ENCODE data around the gene DNER. TPM values are rescaled to one million over a fixed set of nuclear protein-coding genes. Genes with fewer than 3 reads are reported as not detected.

Gene DNER
- total and polyA plus RNA-seq, 2 experiments from 2014 or later = not detected

DNA sequence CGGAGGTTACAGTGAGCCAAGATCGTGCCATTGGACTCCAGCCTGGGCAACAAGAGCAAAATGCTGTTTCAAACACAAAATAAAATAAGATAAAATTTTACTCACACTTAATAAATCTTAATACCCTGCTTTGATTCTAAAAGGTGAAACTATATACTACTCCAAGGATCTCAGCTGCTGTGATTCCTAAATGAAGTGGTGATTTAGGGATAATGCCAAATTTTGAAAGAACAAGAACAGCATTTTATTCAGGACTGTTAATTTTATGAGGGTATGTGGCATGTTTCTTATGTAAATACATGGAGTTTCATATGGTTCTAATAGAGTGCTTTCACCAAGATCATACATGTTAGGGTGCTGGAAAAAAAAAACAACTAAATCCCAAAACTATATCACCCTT is 243.6 kb downstream of the DNER start:
- no peaks in the 10 kb centered on the region for H3K36me3 ChIP-seq
- H3K27ac ChIP-seq = no peak overlapping the region
- no peaks in the 10 kb centered on the region for H3K27me3 ChIP-seq
- DNase-seq (ENCODE audit: low read depth in 1 of 2, low spot score in 1 of 2) = no peak
- H3K4me3 ChIP-seq = no peak overlapping the region
- no peaks in the 10 kb centered on the region for H3K4me1 ChIP-seq (ENCODE audit: low read depth)
- TF ChIP-seq, protein P1, sequence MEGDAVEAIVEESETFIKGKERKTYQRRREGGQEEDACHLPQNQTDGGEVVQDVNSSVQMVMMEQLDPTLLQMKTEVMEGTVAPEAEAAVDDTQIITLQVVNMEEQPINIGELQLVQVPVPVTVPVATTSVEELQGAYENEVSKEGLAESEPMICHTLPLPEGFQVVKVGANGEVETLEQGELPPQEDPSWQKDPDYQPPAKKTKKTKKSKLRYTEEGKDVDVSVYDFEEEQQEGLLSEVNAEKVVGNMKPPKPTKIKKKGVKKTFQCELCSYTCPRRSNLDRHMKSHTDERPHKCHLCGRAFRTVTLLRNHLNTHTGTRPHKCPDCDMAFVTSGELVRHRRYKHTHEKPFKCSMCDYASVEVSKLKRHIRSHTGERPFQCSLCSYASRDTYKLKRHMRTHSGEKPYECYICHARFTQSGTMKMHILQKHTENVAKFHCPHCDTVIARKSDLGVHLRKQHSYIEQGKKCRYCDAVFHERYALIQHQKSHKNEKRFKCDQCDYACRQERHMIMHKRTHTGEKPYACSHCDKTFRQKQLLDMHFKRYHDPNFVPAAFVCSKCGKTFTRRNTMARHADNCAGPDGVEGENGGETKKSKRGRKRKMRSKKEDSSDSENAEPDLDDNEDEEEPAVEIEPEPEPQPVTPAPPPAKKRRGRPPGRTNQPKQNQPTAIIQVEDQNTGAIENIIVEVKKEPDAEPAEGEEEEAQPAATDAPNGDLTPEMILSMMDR (IDR thresholded peaks at IDR 0.05; ENCODE audit: low read depth, low read length) = no peak
- H3K9me3 ChIP-seq (ENCODE audit: low read depth) = no peaks in the 10 kb centered on the region

DNA sequence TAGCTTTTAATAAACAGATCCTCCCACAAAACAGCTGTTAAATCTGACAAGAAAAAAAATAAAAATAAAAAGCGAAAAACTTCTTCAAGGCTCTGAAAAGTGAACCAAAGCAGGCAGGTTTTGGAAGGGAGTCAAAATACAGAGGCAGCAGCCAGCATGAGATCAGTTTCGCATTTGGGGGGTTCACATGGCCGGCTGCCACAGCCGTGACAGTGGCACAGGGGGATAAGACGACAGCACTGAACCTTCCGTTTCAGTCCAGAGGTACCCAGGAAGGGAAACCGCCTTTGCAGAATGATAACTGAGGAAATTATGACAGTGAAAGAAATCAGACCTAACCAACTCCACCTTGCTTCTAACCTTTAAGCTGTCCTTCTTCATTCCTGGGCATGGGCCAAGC is 246.6 kb downstream of the DNER start:
- no peak overlapping the region for H3K27ac ChIP-seq
- TF ChIP-seq, protein P1 (IDR thresholded peaks at IDR 0.05; ENCODE audit: low read depth, low read length) = no peak
- no peak for DNase-seq (ENCODE audit: low read depth in 1 of 2, low spot score in 1 of 2)
- H3K4me3 ChIP-seq = no peak overlapping the region
- no peaks in the 10 kb centered on the region for H3K4me1 ChIP-seq (ENCODE audit: low read depth)
- H3K36me3 ChIP-seq = no peaks in the 10 kb centered on the region
- no peaks in the 10 kb centered on the region for H3K9me3 ChIP-seq (ENCODE audit: low read depth)
- H3K27me3 ChIP-seq = no peaks in the 10 kb centered on the region

DNA sequence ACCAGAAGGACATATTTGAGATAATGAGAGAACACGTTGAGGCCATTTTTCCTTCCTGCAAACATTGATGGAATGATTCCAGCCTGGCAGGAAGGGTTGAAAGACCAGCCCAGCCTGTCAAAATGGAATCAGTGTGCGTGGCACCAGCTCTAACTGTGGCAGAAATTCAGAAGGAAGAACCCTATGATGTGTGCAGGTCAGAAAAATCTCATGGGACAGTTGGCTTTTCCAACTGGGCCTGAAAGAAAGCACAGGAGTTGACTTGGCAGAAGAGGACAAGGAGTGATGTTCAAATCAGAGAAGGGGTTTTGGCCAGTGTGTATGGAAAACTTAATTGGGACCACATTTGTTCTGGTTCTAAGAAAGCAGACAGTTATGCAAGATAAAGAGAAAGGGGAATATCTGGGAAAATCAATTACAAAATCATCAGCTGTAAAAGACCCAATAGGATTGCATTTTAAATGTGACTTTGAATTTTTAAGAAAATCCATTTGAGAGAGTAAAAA is 250.5 kb downstream of the DNER start:
- TF ChIP-seq, protein P1 (IDR thresholded peaks at IDR 0.05; ENCODE audit: low read depth, low read length) = no peak
- H3K4me1 ChIP-seq (ENCODE audit: low read depth) = no peaks in the 10 kb centered on the region
- H3K36me3 ChIP-seq = no peaks in the 10 kb centered on the region
- no peak overlapping the region for H3K4me3 ChIP-seq
- no peak for DNase-seq (ENCODE audit: low read depth in 1 of 2, low spot score in 1 of 2)
- H3K27ac ChIP-seq = no peak overlapping the region
- no peaks in the 10 kb centered on the region for H3K27me3 ChIP-seq
- H3K9me3 ChIP-seq (ENCODE audit: low read depth) = no peaks in the 10 kb centered on the region

- Histone ChIP-seq H3K27ac (no peak overlapping the region), H3K4me3 (no peak overlapping the region), H3K27me3 (no peaks in the 10 kb centered on the region), H3K36me3 (no peaks in the 10 kb centered on the region), H3K9me3 (ENCODE audit: low read depth) (no peaks in the 10 kb centered on the region), H3K4me1 (ENCODE audit: low read depth) (no peaks in the 10 kb centered on the region)
- TF ChIP-seq, protein P1 (IDR thresholded peaks at IDR 0.05; ENCODE audit: low read depth, low read length) = no peak
- no peak for DNase-seq (ENCODE audit: low read depth in 1 of 2, low spot score in 1 of 2)
These were observed 252.2 kb downstream of the DNER start for GRCh38 chr2:229462112-229462511.

DNA sequence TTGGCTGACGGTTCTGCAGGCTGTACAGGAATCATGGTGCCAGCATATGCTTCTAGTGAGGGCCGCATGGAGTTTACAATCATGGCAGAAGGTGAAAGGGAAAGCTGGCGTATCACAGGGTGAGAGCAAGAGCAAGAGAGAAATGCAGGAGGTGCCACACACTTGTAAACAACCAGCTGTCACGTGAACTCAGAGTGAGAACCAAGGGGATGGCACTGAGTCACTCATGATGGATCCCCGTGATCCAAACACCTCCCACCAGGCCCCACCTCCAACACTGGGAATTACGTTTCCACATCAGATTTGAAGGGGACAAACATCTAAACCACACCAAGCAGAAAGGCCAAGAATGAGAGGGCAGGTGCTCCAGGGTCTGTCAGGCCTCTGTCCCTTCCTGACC is 258.3 kb downstream of the DNER start:
- H3K27ac ChIP-seq = no peak overlapping the region
- no peaks in the 10 kb centered on the region for H3K36me3 ChIP-seq
- no peaks in the 10 kb centered on the region for H3K27me3 ChIP-seq
- no peaks in the 10 kb centered on the region for H3K4me1 ChIP-seq (ENCODE audit: low read depth)
- H3K4me3 ChIP-seq = no peak overlapping the region
- H3K9me3 ChIP-seq (ENCODE audit: low read depth) = no peaks in the 10 kb centered on the region
- TF ChIP-seq, protein P1 (IDR thresholded peaks at IDR 0.05; ENCODE audit: low read depth, low read length) = no peak
- no peak for DNase-seq (ENCODE audit: low read depth in 1 of 2, low spot score in 1 of 2)

Measured in cardiac muscle cell (in vitro differentiated cells and primary cell).